ENCODE data around the gene AGA.

AGA gene

DNA sequence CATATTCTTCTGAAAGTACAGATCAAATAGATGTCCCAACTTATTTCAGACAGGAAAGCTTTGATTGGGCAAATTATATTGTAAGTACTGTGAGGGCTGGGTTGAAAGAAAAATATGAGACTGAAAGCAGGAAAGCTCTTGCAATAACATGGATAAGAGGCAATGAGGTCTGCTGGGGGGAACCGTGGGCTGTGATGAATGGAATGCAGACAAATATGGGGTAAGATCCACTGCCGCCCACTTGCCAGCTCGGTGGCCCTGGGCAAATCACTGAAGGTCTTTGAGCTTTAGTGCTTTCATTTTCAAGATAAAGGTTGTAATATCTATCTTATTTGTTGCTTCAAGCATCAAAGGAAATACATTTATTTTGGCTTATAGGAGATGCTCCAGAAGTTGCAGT, 51.0 kb downstream of the AGA start:
- no peak for DNase-seq (ENCODE audit: low read depth in 2 of 2)

DNA sequence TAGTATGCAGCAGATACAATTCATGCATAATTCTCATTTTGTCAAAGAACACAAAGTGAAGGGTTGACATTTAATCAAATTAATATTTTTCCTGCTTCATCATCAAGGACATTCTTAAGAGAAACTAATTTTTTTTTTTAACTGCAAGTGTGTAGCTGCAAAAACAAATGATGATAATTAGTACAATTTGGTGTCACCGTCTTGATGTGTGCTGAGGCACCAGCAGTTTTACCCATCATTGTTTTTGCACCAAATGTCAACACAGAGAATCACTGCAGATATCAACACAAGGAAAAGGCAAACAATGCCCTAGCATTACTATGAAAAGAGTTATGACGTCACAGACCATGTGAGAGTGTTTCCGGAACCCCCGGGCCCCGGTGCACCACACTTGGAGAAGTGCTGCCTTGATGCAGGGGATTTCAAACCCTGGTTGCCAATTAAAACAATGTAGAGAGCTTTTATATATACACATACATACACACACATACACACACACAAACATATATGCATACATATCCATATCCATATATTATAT, 55.9 kb downstream of the AGA start:
- no peak for DNase-seq (ENCODE audit: low read depth in 2 of 2)

DNA sequence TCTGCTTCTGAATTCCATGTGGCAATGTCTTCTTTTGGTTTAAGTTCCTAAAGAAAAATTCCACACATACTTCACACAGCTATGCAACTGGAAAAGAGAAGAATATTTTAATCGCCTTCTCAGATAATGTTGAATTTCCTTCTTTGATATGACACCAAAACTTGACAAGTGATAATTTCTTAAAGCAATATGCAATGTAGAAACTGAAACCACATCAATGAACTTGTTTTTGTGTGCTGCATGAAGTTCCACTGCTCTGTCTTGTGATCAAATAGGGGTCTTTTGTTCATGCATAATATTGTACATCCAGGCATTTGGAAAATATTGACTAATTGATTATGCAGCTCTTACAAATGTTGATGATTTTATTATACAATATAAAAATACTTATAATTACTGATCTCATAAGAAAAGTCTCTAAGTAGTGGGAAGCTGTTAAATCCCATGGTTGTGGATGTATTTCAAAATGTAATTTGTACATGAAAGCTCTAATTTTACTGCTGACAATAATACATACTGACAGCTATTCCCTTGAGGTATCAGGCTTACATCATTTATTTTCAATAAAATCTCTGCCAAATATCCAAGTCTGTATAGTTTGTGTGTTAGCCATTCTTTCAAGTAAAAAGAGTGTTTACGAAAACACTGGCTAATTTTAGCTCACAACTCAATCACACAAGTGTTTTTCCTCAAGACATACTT, 56.5 kb downstream of the AGA start:
- DNase-seq (ENCODE audit: low read depth in 2 of 2) = no peak

DNA sequence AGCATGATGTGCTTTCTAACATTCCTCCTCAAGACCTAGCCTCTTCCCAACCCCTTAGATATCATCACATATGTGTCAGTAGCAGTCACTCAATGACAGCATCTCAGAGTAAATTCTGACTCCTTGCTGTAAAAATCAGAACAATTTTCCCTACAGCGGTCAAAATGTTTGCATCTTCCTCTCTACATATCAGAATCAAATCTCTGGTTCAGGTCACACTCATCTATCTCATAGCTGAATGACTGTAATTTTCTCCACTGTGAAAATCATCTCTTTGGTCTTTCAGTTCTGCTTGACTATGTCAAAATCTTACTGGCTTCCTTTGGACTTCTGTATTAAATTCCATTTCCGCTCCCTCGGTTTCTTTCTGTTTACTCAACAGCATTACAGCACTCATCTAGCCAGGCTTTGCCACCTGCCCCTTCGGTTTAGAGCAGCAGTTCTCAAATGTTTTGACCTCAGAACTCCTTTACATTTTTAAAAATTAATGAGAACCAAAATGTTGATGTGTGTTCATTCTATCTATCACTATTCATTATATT, 57.3 kb downstream of the AGA start:
- no peak for DNase-seq (ENCODE audit: low read depth in 2 of 2)

DNA sequence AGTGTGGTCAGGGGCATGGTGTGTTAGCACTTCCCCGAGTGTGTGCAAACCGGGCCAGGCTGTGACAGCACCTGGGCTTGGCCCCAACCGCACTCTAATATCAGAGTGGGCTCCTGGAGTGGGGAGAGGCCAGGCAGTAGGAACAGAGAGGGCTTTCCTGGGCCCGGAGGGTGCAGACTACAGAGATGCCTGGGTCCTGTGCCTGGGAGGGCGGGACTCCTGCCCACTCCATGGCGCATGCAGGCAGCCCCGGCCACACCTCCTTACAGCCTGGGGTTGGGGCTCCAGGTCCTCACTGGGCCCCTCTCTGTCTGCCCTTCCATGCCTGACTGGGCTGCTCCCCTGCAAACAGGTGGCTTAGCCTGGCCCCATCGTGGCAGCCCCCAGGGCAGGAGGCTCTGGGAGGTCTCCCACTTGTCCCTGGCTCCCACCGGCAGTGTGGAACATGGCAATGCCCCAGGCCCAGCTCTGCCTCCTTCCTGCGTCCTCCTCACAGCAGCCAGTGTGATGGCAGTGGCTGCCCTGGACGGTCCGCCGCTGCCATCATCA, 60.4 kb downstream of the AGA start:
- no peak for DNase-seq (ENCODE audit: low read depth in 2 of 2)

Measured in stimulated activated CD4-positive, alpha-beta T cell treated with anti-CD3 and anti-CD28 coated beads, Interleukin-4, amount 100 ng/mL, for 48 hours (primary cell).